Activated T-cell treated with anti-CD3 and anti-CD28 coated beads, Interleukin-2, amount 50 U/mL, for 48 hours (primary cell): Measurements from ENCODE around the gene LRRC74B.
A peak's percentile ranks its signal among the peaks of the same experiment; 100 is the strongest.
"Not testable (repeated sequence)": the region's sequence is repeated elsewhere in the genome, so short reads cannot be mapped to it uniquely, and the experiment has no call there.

Source experiments
- DNase-seq, 2 experiments: peaks; one replicate each; pipeline ENCODE4 v3.0.0-alpha.2; 2020

LRRC74B gene, protein sequence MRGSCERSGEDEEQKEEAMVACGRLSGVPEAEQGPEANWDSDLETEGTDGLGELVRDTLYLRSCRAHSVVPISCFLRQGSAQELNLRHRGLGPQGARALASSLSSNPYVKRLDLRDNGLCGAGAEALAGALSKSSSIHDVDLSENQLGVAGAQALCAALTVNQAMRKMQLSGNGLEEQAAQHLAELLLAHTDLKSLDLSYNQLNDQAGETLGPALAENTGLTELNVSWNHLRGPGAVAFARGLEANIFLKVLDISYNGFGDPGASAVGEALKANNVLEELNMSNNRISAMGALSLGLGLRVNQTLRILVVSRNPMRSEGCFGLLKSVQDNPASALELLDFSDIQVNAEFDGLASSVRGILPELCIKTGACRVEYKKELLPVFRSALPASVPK

DNA sequence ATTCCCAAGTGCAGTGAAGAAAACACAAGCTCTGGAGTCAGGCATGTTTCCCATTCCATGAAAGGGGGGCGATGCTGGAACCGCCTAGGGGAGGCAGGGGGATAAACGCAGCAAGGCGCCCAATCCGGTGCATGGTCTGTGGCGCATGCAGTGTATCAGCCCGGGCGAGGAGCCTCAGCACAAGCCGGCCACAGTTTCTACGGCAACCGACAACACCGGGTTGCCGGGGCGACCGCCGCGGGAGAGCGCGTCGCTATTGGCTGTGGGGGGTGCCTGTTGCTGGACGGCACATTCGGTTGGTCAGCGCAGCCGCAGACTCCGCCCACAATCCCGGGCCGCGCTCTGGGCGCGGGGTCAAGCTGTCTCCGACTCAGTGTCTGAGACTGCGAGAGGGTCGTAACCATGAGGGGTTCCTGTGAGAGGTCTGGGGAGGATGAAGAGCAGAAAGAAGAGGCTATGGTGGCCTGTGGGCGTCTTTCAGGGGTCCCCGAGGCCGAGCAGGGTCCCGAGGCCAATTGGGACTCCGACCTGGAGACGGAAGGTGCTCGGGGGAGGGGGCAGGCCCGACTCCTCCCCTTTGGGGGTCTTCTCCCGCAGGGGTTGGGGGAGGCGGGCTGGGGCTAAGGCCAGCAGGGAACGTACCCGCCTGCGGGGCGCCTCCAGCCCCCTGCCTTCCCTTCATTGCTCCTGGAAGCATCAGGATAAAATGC is at the start of gene LRRC74B:
LRRC74B (plus strand) TSS at position 362 of the 710 bp plus-strand sequence; CDS start at position 403, 41 bp downstream.
- peak; percentile 80 to 86 for DNase-seq

DNA sequence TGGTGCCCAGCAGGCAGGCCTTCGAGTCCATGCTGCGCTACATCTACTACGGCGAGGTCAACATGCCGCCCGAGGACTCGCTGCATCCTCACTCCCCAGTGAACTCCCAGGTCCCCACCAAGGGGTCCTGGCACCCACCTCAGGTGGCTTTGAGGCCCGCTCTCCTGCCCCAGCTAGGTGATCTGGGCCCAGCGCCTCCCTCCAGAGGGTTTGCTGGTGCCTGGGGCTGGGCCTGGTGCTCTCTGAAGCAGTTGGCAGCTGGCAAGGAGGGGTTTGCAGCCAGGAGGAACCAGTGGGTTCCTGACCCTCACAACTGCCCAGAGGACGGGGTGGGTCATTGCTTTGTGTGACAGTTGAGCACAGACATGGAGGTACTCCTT is 49.7 kb upstream of the LRRC74B start:
- no peak for DNase-seq

DNA sequence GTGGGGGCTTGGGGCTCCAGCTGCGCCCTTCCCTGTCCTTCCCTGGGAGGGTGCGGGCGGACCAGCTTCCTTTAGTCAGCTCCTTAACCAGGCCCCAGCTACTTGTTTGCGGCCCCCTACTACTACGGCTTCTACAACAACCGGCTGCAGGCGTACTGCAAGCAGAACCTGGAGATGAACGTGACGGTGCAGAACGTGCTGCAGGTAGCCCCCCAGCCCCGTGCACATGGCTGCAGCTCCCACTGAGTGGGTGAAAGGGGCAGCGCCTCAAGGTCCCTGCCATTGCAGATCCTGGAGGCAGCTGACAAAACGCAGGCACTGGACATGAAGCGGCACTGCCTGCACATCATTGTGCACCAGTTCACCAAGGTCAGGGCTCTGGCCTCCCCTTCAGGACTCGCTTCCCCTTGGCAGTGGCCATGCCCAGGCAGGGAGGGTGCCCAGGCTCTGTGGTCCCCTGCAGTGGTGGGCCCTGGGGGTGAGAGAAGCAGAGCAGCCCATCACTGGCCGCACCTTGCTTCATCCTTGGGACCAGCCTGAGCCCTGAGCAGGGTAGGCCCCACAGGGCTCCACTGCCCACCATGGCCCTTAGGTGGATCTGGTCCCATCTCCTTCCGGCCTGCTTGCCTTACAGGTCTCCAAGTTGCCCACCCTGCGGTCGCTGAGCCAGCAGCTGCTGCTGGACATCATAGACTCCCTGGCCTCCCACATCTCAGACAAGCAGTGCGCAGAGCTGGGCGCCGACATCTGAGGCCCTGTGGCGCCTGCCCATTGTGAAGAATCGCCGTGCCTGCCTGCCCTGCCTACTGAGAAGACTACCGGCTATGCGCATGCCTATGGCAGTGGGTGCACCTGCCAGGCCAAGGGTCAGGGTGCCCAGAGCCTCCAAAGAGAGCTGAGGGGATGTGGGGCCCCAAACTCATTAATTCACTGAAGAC is 48.9 kb upstream of the LRRC74B start:
- peak in 1 of 2 experiments; percentile 27 for DNase-seq

DNA sequence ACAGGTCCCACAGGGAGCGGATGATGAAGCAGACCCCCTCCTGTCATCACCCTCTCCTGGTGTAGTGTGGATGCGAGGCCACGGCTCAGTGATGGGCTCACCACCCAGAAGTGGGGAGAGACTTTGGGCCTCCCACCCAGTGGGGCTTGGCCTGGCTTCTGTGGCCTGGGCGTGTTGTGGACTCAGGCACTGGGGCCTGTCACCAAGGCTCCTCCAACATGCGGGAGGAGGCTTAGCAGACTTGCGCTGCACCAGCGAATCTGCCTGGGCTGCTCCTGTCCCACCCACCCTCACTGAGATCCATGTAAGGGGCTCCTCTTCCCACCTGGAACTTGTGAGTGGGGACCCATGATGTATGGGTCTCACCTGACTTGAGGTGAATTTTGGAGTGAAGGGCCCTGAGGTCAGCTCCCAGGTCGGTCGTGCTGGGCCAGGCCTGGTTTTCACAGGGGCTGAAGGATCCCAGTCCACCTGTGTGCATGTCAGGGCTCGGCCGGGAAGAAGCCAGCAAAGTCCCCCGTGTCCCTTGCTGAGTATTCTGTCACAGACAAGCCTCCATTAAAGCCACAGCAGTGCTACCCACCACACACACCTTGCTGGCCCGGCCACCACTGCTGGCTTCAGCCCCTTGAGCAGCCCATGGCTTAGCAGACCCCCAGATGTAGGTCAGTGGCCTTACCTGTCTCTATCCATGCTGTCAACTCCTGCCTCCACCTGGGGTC is 48.0 kb upstream of the LRRC74B start:
- DNase-seq: peak in 1 of 2 experiments; percentile 27

DNA sequence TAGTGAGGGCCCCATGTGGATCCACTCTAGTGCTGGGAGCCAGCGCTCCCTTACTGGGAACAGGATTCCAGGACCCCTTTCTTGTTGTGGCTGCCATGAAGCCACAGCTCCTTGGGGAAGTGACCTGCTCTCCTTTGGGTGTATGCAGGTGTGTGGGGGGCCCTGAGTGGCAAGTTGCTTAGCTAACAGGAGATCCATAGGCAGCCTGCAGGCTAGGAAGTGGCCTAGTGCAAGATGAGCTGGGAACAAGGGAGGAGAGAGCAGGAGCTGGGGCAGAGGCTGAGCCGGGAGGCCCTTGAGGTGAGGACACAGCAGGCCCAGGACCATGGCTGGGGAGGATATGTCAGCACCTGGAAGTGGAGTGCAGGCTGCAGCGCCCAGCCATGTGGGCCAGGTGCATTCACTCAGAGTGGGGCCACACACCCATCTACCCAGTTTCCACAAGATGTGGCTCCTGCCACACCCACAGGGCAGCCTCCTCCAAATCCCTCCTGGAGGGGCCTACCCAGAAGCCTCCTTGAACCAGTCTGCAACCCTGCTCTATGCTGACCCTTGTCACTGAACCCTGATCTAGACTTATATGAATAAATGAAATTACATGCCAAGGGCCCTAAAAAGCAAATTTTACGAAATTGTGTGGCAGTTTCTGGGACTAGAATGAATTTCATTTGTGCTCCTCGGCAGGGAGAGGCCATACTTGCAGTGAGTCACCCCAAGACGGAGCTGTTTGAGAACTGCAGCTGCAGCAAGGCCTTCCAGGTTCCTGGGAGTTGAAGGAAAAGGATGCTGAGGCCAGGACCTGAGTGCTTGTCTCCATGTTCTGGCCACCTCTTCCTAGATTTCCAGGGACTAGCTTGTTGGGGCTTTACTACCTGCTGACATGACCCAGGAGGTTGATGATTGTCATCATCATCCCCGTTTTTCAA is 47.1 kb upstream of the LRRC74B start:
- DNase-seq: peak in 1 of 2 experiments; percentile 26

DNA sequence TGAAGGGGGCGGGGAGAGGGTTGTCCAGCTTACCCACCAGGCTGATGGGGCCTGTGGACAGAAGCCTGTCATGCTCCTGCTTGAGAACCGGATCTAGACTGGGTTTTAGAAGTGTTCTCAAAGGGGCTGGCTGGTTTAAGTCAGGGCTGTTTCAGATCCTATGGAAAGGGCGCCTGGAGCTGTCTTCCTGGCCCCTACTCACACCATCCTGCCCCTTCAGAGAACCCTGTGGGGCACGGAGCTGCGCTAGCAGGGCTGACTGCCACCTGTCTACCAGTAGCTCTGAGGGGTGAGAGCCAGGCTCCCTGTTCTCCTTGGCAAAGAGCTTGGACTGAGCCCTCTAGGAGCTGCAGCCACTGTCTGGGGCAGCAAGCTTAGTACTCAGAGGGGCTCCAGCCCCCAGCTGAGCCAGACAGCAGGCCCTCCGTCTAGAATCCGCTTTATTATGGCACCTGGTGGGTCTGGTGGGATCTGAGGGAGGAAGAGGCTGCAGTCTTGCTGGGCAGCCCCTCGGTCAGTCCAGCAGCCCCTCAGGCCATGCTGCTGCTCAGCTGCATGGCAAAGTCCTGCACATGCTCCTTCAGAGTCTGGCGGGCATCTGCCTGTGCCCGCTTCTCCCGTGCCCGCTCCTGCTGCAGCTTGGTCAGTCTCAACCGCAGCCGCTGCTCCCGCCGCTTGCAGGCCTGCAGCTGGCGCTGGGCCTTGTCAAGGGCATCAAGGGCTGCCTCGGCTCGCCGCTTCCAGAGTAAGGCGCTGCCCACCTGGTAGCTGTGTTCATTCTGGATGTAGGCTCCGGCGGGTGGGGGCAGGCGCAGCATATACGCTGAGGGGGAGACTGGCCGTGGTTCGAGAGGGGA is 46.2 kb upstream of the LRRC74B start:
- DNase-seq: no peak

DNA sequence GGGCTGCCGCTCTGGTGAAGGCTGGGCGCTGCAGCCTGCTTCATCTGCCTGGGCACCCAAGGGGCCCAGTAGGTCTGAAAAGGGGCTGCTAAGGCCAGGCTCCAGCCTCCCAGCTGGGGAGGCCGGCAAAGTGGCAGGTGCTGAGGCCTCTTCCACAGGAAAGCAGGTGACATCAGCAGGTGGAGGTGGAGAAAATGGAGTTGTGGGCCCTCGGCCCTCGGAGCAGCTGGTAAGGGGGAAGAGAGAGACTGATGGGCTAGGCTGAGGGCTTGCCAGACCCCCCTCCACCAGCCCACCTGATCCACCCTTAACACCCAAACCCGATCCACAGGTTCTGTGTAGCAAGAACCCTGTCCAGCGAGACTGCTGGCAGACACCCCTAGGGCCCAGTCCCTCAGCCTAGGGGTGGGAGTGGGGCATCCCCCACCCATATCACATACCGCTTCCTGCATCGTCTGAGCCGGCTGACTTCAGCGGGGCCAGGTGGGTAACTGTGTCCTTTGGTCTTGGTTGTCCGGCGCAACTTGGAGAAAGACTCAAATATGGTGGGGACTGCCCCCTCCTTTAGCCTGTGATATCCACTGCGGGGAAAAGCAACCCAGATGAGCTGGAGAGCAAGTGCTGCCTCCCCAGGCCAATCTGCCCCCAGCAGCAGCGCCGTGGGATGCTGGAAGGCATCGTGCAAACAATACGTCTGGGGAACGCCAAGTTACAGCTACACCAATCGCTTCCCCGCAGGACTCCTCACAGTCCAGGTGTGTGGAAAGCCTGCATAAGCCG is 45.3 kb upstream of the LRRC74B start:
- peak in 1 of 2 experiments; percentile 40 for DNase-seq

DNA sequence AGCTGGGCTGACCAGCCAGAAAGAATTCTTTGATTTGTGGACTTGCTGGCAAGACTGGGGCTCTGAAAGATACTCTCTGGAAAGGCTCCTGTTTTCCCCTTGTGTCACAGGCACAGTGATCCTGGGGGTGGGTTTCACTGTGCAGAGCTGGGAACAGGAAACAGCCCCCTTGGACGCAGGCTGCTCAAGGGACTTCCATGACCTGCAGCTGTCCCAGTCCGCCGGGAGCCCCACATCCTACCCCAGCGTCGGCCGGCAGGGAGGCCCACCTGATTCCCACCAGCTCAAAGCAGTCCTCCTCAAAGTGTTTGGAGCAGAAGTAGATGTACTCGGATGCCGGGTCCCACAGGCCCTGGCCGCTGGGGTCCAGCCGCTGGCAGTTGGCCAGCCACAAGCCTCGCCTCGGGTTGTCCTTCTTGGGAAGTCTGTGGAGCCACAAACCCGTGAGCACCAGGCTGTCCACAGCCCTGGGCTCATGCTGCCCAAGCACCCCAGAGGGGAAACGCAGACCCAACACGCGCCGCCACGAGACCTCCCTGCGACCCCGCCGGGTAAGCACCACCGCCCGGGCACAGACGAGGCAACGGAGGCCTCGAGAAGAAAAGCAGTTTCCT is 44.7 kb upstream of the LRRC74B start:
- peak; percentile 31 to 46 for DNase-seq

DNA sequence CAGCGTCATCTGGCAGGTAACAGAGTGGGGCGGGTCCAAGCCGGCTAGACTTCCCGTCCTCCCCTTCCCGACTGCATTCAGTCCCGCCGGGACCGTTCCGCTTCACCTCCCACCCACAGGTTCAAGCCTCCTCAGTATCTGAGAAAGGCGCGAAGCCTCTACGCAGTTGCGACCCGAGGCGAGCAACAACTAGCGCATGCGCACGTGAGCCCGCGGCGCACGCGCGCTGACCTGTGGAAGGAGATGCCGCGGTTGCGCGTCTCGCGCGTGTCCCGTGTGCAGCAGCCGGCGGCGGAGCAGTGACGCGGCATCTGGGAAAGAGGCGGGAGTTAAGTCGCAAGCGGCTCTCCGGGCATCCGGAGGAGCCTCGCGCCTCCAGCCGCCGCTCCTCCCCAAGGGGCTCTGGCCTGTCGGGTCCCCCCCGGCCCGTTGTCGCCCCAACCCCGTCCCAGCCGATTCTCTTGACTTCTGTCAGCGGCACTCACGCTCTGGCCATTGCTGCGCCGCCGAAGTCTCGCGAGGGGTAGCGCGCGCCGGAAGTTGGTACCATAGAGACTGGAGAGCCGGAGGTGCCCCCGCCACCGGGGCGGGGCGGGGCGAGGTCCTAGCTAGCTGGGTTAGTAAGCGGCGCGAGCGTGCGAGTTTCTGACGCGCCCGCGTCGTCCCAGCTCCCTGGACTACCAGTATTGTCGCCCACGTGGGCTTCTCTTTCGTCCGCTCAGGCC is 44.0 kb upstream of the LRRC74B start, which contains the start of gene THAP7:
THAP7 (minus strand) TSS at position 518 of the 725 bp plus-strand sequence; CDS start at position 311, 207 bp downstream.
- DNase-seq: peak; percentile 97 to 98

DNA sequence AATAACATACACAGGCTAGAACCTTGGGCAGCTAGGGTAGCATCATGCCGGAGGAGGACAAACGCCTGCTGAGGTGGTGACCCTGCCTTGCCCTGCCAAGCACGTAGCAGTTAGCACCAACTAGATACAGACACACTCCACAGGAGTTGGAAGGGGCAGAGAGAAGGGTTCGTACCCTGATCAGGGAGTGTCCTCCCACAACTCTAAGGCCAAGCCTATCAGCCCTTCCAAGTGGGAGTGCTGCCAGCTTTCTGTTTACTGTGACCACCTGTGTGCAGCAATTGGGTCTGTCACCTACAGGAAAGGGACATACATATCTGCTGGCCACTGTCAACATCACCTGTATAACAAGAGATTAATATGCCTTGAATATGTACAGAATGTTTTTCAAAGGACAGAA is 42.0 kb upstream of the LRRC74B start:
- no peak for DNase-seq

DNA sequence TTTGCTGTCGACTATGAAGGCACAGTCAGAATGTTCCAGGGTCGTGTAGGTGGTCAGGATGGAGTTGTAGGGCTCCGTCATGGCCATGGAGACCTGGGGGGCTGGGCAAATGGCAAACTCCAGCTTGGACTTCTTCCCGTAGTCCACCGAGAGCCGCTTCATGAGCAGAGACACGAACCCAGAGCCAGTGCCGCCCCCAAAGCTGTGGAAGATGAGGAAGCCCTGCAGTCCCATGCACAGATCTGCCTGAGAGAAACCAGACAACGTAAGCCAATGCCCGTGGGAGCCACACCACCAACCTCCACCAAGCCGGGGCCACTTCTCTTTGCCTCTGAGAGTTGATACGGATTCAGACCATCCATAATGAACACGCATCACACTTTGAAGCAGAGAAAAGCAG is 36.5 kb upstream of the LRRC74B start:
- DNase-seq: not testable (repeated sequence)

DNA sequence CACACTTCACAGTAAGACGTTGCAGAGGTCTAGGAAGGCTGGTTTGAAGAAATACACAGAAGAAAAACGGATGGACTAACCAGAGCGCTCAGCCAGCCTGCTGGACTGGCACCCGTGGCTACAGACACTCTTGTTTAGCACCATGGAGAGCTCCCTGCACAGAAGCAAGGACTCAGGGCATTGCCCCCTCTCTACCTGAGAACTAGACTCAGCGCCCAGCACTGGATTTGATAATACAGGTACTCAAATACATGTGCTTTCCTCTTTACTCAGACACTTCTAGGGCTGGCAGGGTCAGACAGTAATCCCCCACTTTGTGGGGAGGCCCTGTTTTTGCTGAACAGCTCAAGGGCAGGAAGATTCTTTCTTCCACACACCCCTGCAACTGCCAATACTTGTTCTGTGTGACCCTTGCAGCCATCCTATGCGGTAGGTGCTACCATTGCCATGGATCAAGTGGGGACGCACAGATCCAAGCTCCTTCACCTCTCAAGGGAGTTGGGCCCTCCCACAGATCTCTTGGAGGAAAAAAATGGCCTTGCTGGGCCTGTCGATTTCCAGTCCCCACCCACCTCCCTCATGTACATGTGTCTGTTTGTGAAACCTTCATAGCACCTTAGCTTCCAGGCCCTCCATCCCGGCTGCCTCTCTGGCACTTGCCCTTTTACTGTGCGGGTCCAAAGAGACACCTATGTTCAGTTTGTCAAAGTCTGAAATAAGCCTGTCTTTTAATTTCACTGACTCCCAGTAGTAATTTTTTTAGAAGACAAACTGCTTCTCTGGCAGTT is 35.9 kb upstream of the LRRC74B start:
- DNase-seq: peak in 1 of 2 experiments; percentile 32

DNA sequence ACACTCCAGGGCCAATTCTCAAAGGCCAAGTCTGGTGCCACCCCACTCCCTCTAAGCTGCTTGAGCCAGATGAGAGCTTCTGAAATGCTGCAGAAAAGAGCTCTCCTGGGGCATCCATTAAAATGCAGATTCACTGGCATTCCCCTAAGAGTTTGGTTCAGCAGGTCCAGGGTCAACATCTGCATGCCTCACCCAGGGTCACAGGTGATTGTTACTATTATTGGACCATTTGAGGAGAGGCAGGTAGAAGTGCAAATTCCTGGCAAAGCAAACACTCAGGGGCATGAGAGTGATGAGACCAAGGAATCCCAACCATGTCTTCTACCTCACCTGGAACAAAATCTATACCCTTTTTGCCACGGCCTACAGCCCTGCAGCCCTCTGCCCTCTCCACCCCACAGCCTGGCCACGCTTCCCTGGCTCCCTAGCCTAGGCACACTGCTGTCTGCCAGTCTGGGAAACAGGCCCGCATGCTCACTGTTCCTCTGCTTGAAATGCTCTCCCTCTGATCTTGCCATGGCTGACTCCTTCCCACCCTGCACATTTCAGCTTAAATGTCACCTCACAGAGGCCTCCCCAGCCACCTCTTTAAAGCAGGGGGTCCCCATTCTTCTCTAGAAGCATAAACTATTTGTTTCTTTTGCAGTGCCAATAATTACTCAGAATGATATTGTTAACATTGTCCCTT is 35.2 kb upstream of the LRRC74B start:
- DNase-seq: no peak

DNA sequence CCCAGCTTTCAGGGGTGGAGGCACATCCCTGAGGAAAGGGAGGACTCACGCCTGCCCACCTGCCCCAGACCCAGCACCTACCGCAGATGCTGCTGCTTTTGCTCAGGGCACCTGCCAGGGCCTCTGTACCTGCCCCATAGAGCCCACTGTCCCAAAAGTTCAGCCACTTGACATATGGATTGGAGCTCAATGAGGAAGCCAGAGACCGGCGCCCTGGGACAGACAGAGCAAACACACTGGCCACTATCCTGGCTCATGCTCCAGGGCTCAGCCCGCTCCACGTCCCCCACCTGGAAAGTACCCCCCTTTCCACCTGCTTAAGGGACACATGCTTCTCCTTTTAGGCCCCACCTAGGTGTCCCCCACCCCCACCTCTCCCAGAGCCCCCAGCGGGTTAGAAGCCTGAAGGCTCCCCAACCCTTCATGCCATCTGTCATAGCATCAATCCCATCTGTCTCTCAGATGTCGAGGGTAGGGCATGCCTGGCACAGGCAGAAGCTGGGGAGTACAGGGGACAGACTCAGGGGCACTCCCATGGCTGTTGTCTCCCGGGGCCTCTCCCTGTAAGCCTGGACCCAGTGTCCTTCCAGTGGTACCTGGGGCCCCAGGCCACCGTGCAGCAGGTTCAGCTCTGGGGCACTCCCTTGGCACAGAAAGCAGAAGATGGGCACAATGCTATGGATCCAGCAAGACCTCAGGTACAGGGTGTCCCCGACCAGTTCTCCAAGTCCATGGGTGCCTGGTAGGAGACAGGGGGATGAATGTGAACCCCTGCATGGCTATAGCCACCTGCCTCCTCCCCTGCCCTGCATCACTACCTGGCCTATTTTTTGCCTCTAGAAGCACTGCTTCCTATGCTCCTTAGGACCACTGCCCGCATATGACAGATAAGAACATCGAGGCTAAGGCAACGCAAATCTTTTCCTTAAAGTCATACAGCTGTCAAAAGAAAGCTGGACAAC is 33.0 kb upstream of the LRRC74B start:
- DNase-seq: no peak

DNA sequence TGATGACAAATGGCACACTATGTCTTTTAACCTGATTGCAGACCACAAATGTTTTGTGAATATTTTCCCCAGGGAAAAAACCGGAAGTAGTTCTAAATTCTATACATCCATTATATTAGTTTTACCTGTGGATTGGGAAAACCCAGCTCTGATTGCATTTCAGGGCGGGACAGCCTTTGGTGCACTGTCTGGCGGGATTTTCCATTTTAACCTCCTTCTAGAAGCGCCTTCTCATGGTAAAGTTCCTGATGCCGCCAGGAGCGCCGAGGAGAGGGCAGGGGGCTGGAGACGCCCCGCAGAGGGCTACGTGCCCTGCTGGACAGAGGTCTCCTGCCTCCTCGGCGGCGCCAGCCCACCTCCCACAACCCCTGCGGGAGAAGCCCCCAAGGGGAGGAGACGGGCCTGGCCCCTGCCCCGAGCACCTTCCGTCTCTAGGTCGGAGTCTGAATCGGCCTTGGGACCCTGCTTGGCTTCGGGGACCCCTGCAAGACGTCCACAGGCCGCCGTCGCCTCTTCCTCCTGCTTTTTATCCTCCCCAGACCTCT is 32.0 kb upstream of the LRRC74B start:
- no peak for DNase-seq
